ENCODE results near the gene ACOT8. TPM values are rescaled to one million over a fixed set of nuclear protein-coding genes. Genes with fewer than 3 reads are reported as not detected.

The ACOT8 gene
- total RNA-seq, 1 experiment from 2014 or later = 117 TPM

- no peak for DNase-seq (ENCODE audit: low read depth)
Measured at GRCh38 chr20:45796337-45797065, 60.7 kb downstream of the ACOT8 start.

GRCh38 chr20:45792317-45793118 lies 64.7 kb downstream of the ACOT8 start:
- peak; percentile 27 for DNase-seq (ENCODE audit: low read depth)

Other genes starting within 250 kb of the ACOT8 start
- gene WFDC10A, start 227.7 kb downstream of the ACOT8 start, total RNA-seq (2014; rRNA removed; shearing (Covaris generic)) = not detected in 2 replicates
- gene WFDC9, start 226.1 kb downstream of the ACOT8 start, total RNA-seq (2014; rRNA removed; shearing (Covaris generic)) = not detected in 2 replicates
- not detected in 2 replicates for gene WFDC11, start 187.2 kb downstream of the ACOT8 start, total RNA-seq (2014; rRNA removed; shearing (Covaris generic))
- gene WFDC13, start 155.4 kb downstream of the ACOT8 start, total RNA-seq (2014; rRNA removed; shearing (Covaris generic)) = not detected in 2 replicates
- not detected in 2 replicates for gene WFDC10B, start 152.4 kb downstream of the ACOT8 start, total RNA-seq (2014; rRNA removed; shearing (Covaris generic))
- gene SPINT4, start 135.0 kb downstream of the ACOT8 start, total RNA-seq (2014; rRNA removed; shearing (Covaris generic)) = not detected in 2 replicates
- 0.42 TPM in 1 of 2 replicates, not detected in the other for gene WFDC3, start 65.5 kb downstream of the ACOT8 start, total RNA-seq (2014; rRNA removed; shearing (Covaris generic))
- 50.2 and 57.6 TPM in 2 replicates for gene DNTTIP1, start 65.4 kb downstream of the ACOT8 start, total RNA-seq (2014; rRNA removed; shearing (Covaris generic))
- gene UBE2C, start 44.7 kb downstream of the ACOT8 start, total RNA-seq (2014; rRNA removed; shearing (Covaris generic)) = 435 and 579 TPM in 2 replicates
- gene TNNC2, start 30.1 kb downstream of the ACOT8 start, total RNA-seq (2014; rRNA removed; shearing (Covaris generic)) = not detected in 2 replicates
- 35.1 and 35.8 TPM in 2 replicates for gene SNX21, start 23.6 kb downstream of the ACOT8 start, total RNA-seq (2014; rRNA removed; shearing (Covaris generic))
- 8.6 and 12.0 TPM in 2 replicates for gene ZSWIM3, start 222 bp upstream of the ACOT8 start, total RNA-seq (2014; rRNA removed; shearing (Covaris generic))
- 11.2 and 19.8 TPM in 2 replicates for gene ZSWIM1, start 23.8 kb upstream of the ACOT8 start, total RNA-seq (2014; rRNA removed; shearing (Covaris generic))
- 0.52 TPM in 1 of 2 replicates, not detected in the other for gene SPATA25, start 30.2 kb upstream of the ACOT8 start, total RNA-seq (2014; rRNA removed; shearing (Covaris generic))
- gene NEURL2, start 33.8 kb upstream of the ACOT8 start, total RNA-seq (2014; rRNA removed; shearing (Covaris generic)) = 3.1 and 6.0 TPM in 2 replicates
- gene CTSA, start 33.9 kb upstream of the ACOT8 start, total RNA-seq (2014; rRNA removed; shearing (Covaris generic)) = 253 and 328 TPM in 2 replicates
- 9.6 and 13.4 TPM in 2 replicates for gene PLTP, start 54.8 kb upstream of the ACOT8 start, total RNA-seq (2014; rRNA removed; shearing (Covaris generic))
- gene PCIF1, start 77.3 kb upstream of the ACOT8 start, total RNA-seq (2014; rRNA removed; shearing (Covaris generic)) = 11.1 and 14.5 TPM in 2 replicates
- 8.4 and 13.0 TPM in 2 replicates for gene ZNF335, start 114.8 kb upstream of the ACOT8 start, total RNA-seq (2014; rRNA removed; shearing (Covaris generic))
- 1.5 and 2.3 TPM in 2 replicates for gene MMP9, start 151.5 kb upstream of the ACOT8 start, total RNA-seq (2014; rRNA removed; shearing (Covaris generic))
- 0.37 and 1.8 TPM in 2 replicates for gene SLC12A5, start 171.8 kb upstream of the ACOT8 start, total RNA-seq (2014; rRNA removed; shearing (Covaris generic))
- 20.0 and 24.0 TPM in 2 replicates for gene NCOA5, start 232.6 kb upstream of the ACOT8 start, total RNA-seq (2014; rRNA removed; shearing (Covaris generic))